Epithelial cell of esophagus (primary cell): Measurements from ENCODE around the gene LZTS3.

Source experiments
- DNase-seq: peaks from one replicate; pipeline ENCODE4 v3.0.0; 2010; ENCODE audit warnings: low read depth
- H3K4me3 ChIP-seq: 2 replicates; pipeline ENCODE4 v1.5.1; 2011; ENCODE audit warnings: mild to moderate bottlenecking, low read length, control low read depth
- CTCF ChIP-seq: IDR thresholded peaks from 2 replicates; pipeline ENCODE4 v1.5.1; 2011; ENCODE audit warnings: low read depth, mild to moderate bottlenecking, low read length, control low read depth, inconsistent platforms; ENCODE audit not compliant: insufficient read depth; ENCODE audit errors: missing control alignments

The LZTS3 gene

GRCh38 chr20:3171391-3172125, 1.8 kb downstream of the LZTS3 start:
- no peak for DNase-seq
- H3K4me3 ChIP-seq, result no peak overlapping the region
- no peak for TF ChIP-seq CTCF

- DNase-seq, result no peak
- H3K4me3 ChIP-seq, result no peak overlapping the region
- no peak for TF ChIP-seq CTCF
Measured at GRCh38 chr20:3168829-3169590, 4.3 kb downstream of the LZTS3 start.

GRCh38 chr20:3168079-3168828, 5.1 kb downstream of the LZTS3 start:
- no peak for TF ChIP-seq CTCF
- DNase-seq, result no peak
- peak overlapping the region; percentile 30 for H3K4me3 ChIP-seq

- DNase-seq, result no peak
- peak overlapping the region; percentile 30 for H3K4me3 ChIP-seq
- no peak for TF ChIP-seq CTCF
Measured at GRCh38 chr20:3167738-3168078, 5.6 kb downstream of the LZTS3 start.

GRCh38 chr20:3166913-3167342, 6.4 kb downstream of the LZTS3 start:
- H3K4me3 ChIP-seq, result no peak overlapping the region
- DNase-seq, result no peak
- TF ChIP-seq CTCF, result no peak

GRCh38 chr20:3166338-3166912, 6.9 kb downstream of the LZTS3 start:
- no peak for TF ChIP-seq CTCF
- no peak overlapping the region for H3K4me3 ChIP-seq
- DNase-seq, result no peak
